ENCODE data around the gene LY6G5C.

Gene LY6G5C

GRCh38 chr6:31680226-31681134, at the start of gene LY6G5C:
TSS of gene LY6G5C (minus strand) at chr6:31681067. CDS start at chr6:31680373, 694 bp downstream.
- FAIRE-seq: peak; percentile 35

GRCh38 chr6:31729979-31730630, 49.2 kb upstream of the LY6G5C start:
- FAIRE-seq: peak; percentile 8

- peak; percentile 37 for FAIRE-seq
Measured at GRCh38 chr6:31729515-31729978, 48.7 kb upstream of the LY6G5C start.

GRCh38 chr6:31728767-31729514, 48.1 kb upstream of the LY6G5C start, which contains the start of gene DDAH2:
TSS of gene DDAH2 (minus strand) at chr6:31729299. CDS start at chr6:31729161, 138 bp downstream.
- FAIRE-seq: no peak

- no peak for FAIRE-seq
Measured at GRCh38 chr6:31727717-31728671, 47.1 kb upstream of the LY6G5C start.

GRCh38 chr6:31727034-31727716, 46.3 kb upstream of the LY6G5C start:
- no peak for FAIRE-seq

- FAIRE-seq: no peak
Measured at GRCh38 chr6:31725502-31726350, 44.9 kb upstream of the LY6G5C start.

- FAIRE-seq: no peak
Measured at GRCh38 chr6:31723980-31724691, 43.3 kb upstream of the LY6G5C start.

- FAIRE-seq: no peak
Measured at GRCh38 chr6:31723245-31723979, 42.5 kb upstream of the LY6G5C start, which contains the start of gene MPIG6B. TSS of gene MPIG6B (plus strand) at chr6:31723373. CDS start at chr6:31723384, 11 bp downstream.

GRCh38 chr6:31722173-31722572, 41.3 kb upstream of the LY6G5C start:
- no peak for FAIRE-seq

- FAIRE-seq: no peak
Measured at GRCh38 chr6:31721351-31722020, 40.6 kb upstream of the LY6G5C start, which contains the start of gene LY6G6C. TSS of gene LY6G6C (minus strand) at chr6:31721746. CDS start at chr6:31721679, 67 bp downstream.

GRCh38 chr6:31720196-31720770, 39.4 kb upstream of the LY6G5C start:
- no peak for FAIRE-seq

GRCh38 chr6:31719001-31719400, 38.1 kb upstream of the LY6G5C start:
- FAIRE-seq: no peak

GRCh38 chr6:31718265-31718664, 37.4 kb upstream of the LY6G5C start:
- FAIRE-seq: no peak

GRCh38 chr6:31717499-31718222, 36.8 kb upstream of the LY6G5C start:
- FAIRE-seq: no peak

Data from endometrium (tissue), 2 donors.